PC-3 (cell line): ENCODE measurements around the gene CLNK. TPM values are rescaled to one million over a fixed set of nuclear protein-coding genes. Genes with fewer than 3 reads are reported as not detected.

Experiments
- ATAC-seq: fragments of 200-7000 bp; cut with Tn5 transposase; 2 replicates; pipeline ENCODE4 v1.9.1; 2020; ENCODE audit warnings: mild to moderate bottlenecking, moderate library complexity
- BruUV-seq: library from RNA; stranded (reverse); fragments of 400-500 nt; replicated peaks from 2 replicates; lab custom pipeline; 2021; lab: Mats Ljungman, UMichigan
- CTCF ChIA-PET: fragments of 300-600 bp; sonication (Branson Sonifier 250); formaldehyde crosslinking; loops from one replicate; lab custom pipeline; 2022; ENCODE audit warnings: antibody characterized with exemption; lab: Charles Lee
- POLR2A ChIA-PET: fragments of 300-600 bp; sonication (Branson Sonifier 250); formaldehyde crosslinking; loops from one replicate; lab custom pipeline; 2022; ENCODE audit warnings: antibody characterized with exemption; ENCODE audit not compliant: unreplicated experiment; lab: Charles Lee
- DNase-seq: peaks from one replicate; pipeline ENCODE4 v3.0.0-alpha.2; 2015
- H2AFZ ChIP-seq: fragments of 300-600 bp; sonication (generic); 2 replicates; pipeline ENCODE4 v1.6.0; 2016; ENCODE audit warnings: antibody characterized with exemption, low read length
- H3F3A ChIP-seq: fragments of 300-600 bp; sonication (generic); one replicate; pipeline ENCODE4 v1.6.0; 2017; ENCODE audit warnings: antibody characterized with exemption, low read length, control low read depth, mild to moderate bottlenecking; ENCODE audit not compliant: unreplicated experiment
- H3K27ac ChIP-seq: fragments of 300-600 bp; sonication (generic); 2 replicates; pipeline ENCODE4 v1.5.1; 2016; ENCODE audit warnings: mild to moderate bottlenecking, low read length
- H3K27me3 ChIP-seq: fragments of 300-600 bp; sonication (generic); 2 replicates; pipeline ENCODE4 v1.6.1; 2016; ENCODE audit warnings: low read length, mixed read lengths
- H3K36me3 ChIP-seq: fragments of 300-600 bp; sonication (generic); 2 replicates; pipeline ENCODE4 v1.6.1; 2016; ENCODE audit warnings: low read depth, mixed run types, low read length, mixed read lengths
- H3K4me1 ChIP-seq: fragments of 300-600 bp; sonication (generic); 2 replicates; pipeline ENCODE4 v1.5.1; 2016; ENCODE audit warnings: low read length; ENCODE audit not compliant: insufficient read depth
- H3K4me2 ChIP-seq: fragments of 300-600 bp; sonication (generic); 2 replicates; pipeline ENCODE4 v1.6.0; 2016; ENCODE audit warnings: low read length
- H3K4me3 ChIP-seq: fragments of 300-600 bp; sonication (generic); 2 replicates; pipeline ENCODE4 v1.5.1; 2016; ENCODE audit warnings: mild to moderate bottlenecking, low read length, mixed read lengths
- H3K79me2 ChIP-seq: fragments of 300-600 bp; sonication (generic); 2 replicates; pipeline ENCODE4 v1.6.1; 2017; ENCODE audit warnings: low read length, mixed read lengths
- H3K9ac ChIP-seq: fragments of 300-600 bp; sonication (generic); 2 replicates; pipeline ENCODE4 v1.6.0; 2016; ENCODE audit warnings: mild to moderate bottlenecking, low read length
- H3K9me2 ChIP-seq: fragments of 300-600 bp; sonication (generic); replicated peaks from 2 replicates; pipeline ENCODE4 v1.6.1; 2016; ENCODE audit warnings: mixed run types, low read length, mixed read lengths
- H3K9me3 ChIP-seq: fragments of 300-600 bp; sonication (generic); 2 replicates; pipeline ENCODE4 v1.6.1; 2016; ENCODE audit warnings: low read length, mixed read lengths
- H4K20me1 ChIP-seq: fragments of 300-600 bp; sonication (generic); 2 replicates; pipeline ENCODE4 v1.6.1; 2016; ENCODE audit warnings: low read length, mixed read lengths
- CTCF ChIP-seq: fragments of 300-600 bp; sonication (generic); conservative IDR thresholded peaks from 2 replicates; pipeline ENCODE4 v1.5.1; 2017; ENCODE audit warnings: antibody characterized with exemption, low read depth, mild to moderate bottlenecking, low read length
- EZH2 ChIP-seq: fragments of 300-600 bp; sonication (generic); IDR thresholded peaks from one replicate; pipeline ENCODE4 v1.6.1; 2017; ENCODE audit warnings: antibody characterized with exemption, mild to moderate bottlenecking, low read length; ENCODE audit not compliant: unreplicated experiment
- EZH2phosphoT487 ChIP-seq: fragments of 300-600 bp; sonication (generic); IDR thresholded peaks from 2 replicates; pipeline ENCODE4 v1.6.1; 2018; ENCODE audit warnings: mild to moderate bottlenecking, antibody characterized with exemption, low read length, borderline replicate concordance
- intact Hi-C: fragments of 100-400 bp; cut with micrococcal nuclease; formaldehyde crosslinking; loops from 2 replicates; pipeline ENCODE4 v1.9.0; 2023
- total RNA-seq: library from RNA; depleted of rRNA; stranded (reverse); fragments of >200 nt; gene quantifications from 2 replicates; pipeline ENCODE4 v1.2.3, GENCODE V29; 2014

The CLNK gene
- total RNA-seq, 1 experiment from 2014 or later = not detected

GRCh38 chr4:10466161-10466560 lies 218.4 kb downstream of the CLNK start:
- no peaks in the 10 kb centered on the region for H3K9me3 ChIP-seq
- no peak overlapping the region for H3K9ac ChIP-seq
- no peaks in the 10 kb centered on the region for H3F3A ChIP-seq
- H3K27ac ChIP-seq = no peak overlapping the region
- no peaks in the 10 kb centered on the region for H3K36me3 ChIP-seq
- ATAC-seq (no peak), DNase-seq (no peak)
- POLR2A ChIA-PET = no interaction called here
- H3K4me2 ChIP-seq = no peak overlapping the region
- no peaks in the 10 kb centered on the region for H3K79me2 ChIP-seq
- intact Hi-C loops = no loop called here
- H3K9me2 ChIP-seq = no peaks in the 10 kb centered on the region
- no peaks in the 10 kb centered on the region for H4K20me1 ChIP-seq
- H3K27me3 ChIP-seq = peaks cover 8% of the 10 kb centered on the region; the same call in 1 of the 2 replicates
- CTCF ChIA-PET = no interaction called here
- H2AFZ ChIP-seq = no peak overlapping the region
- no TSS peak for BruUV-seq
- no peaks in the 10 kb centered on the region for H3K4me1 ChIP-seq
- TF ChIP-seq CTCF (no peak), EZH2 (no peak), EZH2phosphoT487 (no peak)
- H3K4me3 ChIP-seq = no peak overlapping the region

- Histone ChIP-seq H3K4me2 (no peak overlapping the region), H3K9me2 (no peaks in the 10 kb centered on the region), H3K9me3 (no peaks in the 10 kb centered on the region), H3K36me3 (no peaks in the 10 kb centered on the region), H2AFZ (no peak overlapping the region), H3K79me2 (no peaks in the 10 kb centered on the region), H3K4me3 (no peak overlapping the region), H3K27me3 (no peaks in the 10 kb centered on the region), H3F3A (no peaks in the 10 kb centered on the region), H3K9ac (no peak overlapping the region), H4K20me1 (no peaks in the 10 kb centered on the region), H3K4me1 (no peaks in the 10 kb centered on the region), H3K27ac (no peak overlapping the region)
- no TSS peak for BruUV-seq
- POLR2A ChIA-PET = no interaction called here
- CTCF ChIA-PET = no interaction called here
- no peak for TF ChIP-seq EZH2
- no peak for TF ChIP-seq CTCF
- TF ChIP-seq EZH2phosphoT487 = no peak
- DNase-seq = no peak
- no peak for ATAC-seq
- intact Hi-C loops = no loop called here
Observed at GRCh38 chr4:10462876-10463275, 221.7 kb downstream of the CLNK start.

GRCh38 chr4:10461850-10462400 lies 222.6 kb downstream of the CLNK start:
- ATAC-seq = no peak
- H3K4me2 ChIP-seq = no peak overlapping the region
- no peaks in the 10 kb centered on the region for H3K4me1 ChIP-seq
- no peak for DNase-seq
- ChIA-PET POLR2A (no interaction called here), CTCF (no interaction called here)
- no peak for TF ChIP-seq EZH2phosphoT487
- TF ChIP-seq EZH2 = no peak
- TF ChIP-seq CTCF = no peak
- no peak overlapping the region for H2AFZ ChIP-seq
- H3K27me3 ChIP-seq = no peaks in the 10 kb centered on the region
- no peaks in the 10 kb centered on the region for H4K20me1 ChIP-seq
- no peaks in the 10 kb centered on the region for H3K79me2 ChIP-seq
- H3F3A ChIP-seq = no peaks in the 10 kb centered on the region
- no peaks in the 10 kb centered on the region for H3K36me3 ChIP-seq
- no peak overlapping the region for H3K9ac ChIP-seq
- intact Hi-C loops = no loop called here
- H3K9me3 ChIP-seq = no peaks in the 10 kb centered on the region
- BruUV-seq = no TSS peak
- no peak overlapping the region for H3K27ac ChIP-seq
- H3K9me2 ChIP-seq = no peaks in the 10 kb centered on the region
- no peak overlapping the region for H3K4me3 ChIP-seq
